T47D (cell line): ENCODE data around the gene FLCN.

Source experiments
- DNase-seq, 2 experiments: peaks; one replicate each; pipeline versions ENCODE4 v3.0.0 to v3.0.0-alpha.2; 2011 to 2012; ENCODE audit warnings: low read depth in 1 of 2, low spot score in 1 of 2
- JUND ChIP-seq: IDR thresholded peaks from 2 replicates; pipeline ENCODE4 v1.6.1; 2012; ENCODE audit warnings: low read depth
- in situ Hi-C: cut with HindIII; loops from 2 replicates; pipeline ENCODE4 v1.10.0; 2016; ENCODE audit warnings: low sequenced_read_pairs, low pct_unique_long_range_greater_than_20kb

The FLCN gene

GRCh38 chr17:17172001-17172939 is 64.7 kb downstream of the FLCN start:
- in situ Hi-C loops = no loop called here
- DNase-seq = no peak
- TF ChIP-seq JUND = no peak

GRCh38 chr17:17171186-17171585 is 65.8 kb downstream of the FLCN start:
- in situ Hi-C loops = no loop called here
- DNase-seq = no peak
- no peak for TF ChIP-seq JUND

GRCh38 chr17:17170346-17170985 is 66.5 kb downstream of the FLCN start:
- in situ Hi-C loops = no loop called here
- no peak for TF ChIP-seq JUND
- no peak for DNase-seq

- no peak for DNase-seq
- no peak for TF ChIP-seq JUND
- in situ Hi-C loops = no loop called here
Measured at GRCh38 chr17:17169396-17169795, 67.6 kb downstream of the FLCN start.

- in situ Hi-C loops = no loop called here
- TF ChIP-seq JUND = no peak
- DNase-seq = no peak
Measured at GRCh38 chr17:17168401-17168800, 68.6 kb downstream of the FLCN start.

- no peak for DNase-seq
- no peak for TF ChIP-seq JUND
- in situ Hi-C loops = no loop called here
Measured at GRCh38 chr17:17167986-17168385, 69.0 kb downstream of the FLCN start.

GRCh38 chr17:17167356-17167755 is 69.6 kb downstream of the FLCN start:
- no peak for TF ChIP-seq JUND
- in situ Hi-C loops = no loop called here
- no peak for DNase-seq

GRCh38 chr17:17166446-17166845 is 70.5 kb downstream of the FLCN start:
- in situ Hi-C loops = no loop called here
- DNase-seq = no peak
- no peak for TF ChIP-seq JUND

- in situ Hi-C loops = no loop called here
- TF ChIP-seq JUND = no peak
- no peak for DNase-seq
Measured at GRCh38 chr17:17165666-17166308, 71.2 kb downstream of the FLCN start.

GRCh38 chr17:17164676-17165075 is 72.3 kb downstream of the FLCN start:
- no peak for DNase-seq
- TF ChIP-seq JUND = no peak
- in situ Hi-C loops = no loop called here

- DNase-seq = no peak
- in situ Hi-C loops = no loop called here
- TF ChIP-seq JUND = no peak
Measured at GRCh38 chr17:17164156-17164555, 72.8 kb downstream of the FLCN start.
